GM19099 (cell line): ENCODE data around the gene ZNF490.

Source experiments
- POLR2A ChIP-seq: IDR thresholded peaks from 3 replicates; pipeline ENCODE4 v1.6.1; 2011; ENCODE audit warnings: low read depth; ENCODE audit not compliant: insufficient read length; ENCODE audit errors: extremely low read depth

ZNF490 gene

GRCh38 chr19:12574036-12574435, 36.6 kb downstream of the ZNF490 start:
- no peak for TF ChIP-seq POLR2A

GRCh38 chr19:12567951-12568350, 42.7 kb downstream of the ZNF490 start:
- no peak for TF ChIP-seq POLR2A

- TF ChIP-seq POLR2A: no peak
Observed at GRCh38 chr19:12564016-12564664, 46.5 kb downstream of the ZNF490 start.

- no peak for TF ChIP-seq POLR2A
Observed at GRCh38 chr19:12555456-12555930, 55.1 kb downstream of the ZNF490 start.

- TF ChIP-seq POLR2A: peak; percentile 96
Observed at GRCh38 chr19:12551060-12551832, 59.4 kb downstream of the ZNF490 start, which contains the start of gene ZNF564. TSS of gene ZNF564 (minus strand) at chr19:12551482. CDS start at chr19:12551332, 150 bp downstream.

- no peak for TF ChIP-seq POLR2A
Observed at GRCh38 chr19:12546903-12547302, 63.7 kb downstream of the ZNF490 start.

GRCh38 chr19:12546068-12546467, 64.5 kb downstream of the ZNF490 start:
- no peak for TF ChIP-seq POLR2A

- no peak for TF ChIP-seq POLR2A
Observed at GRCh38 chr19:12545267-12545666, 65.3 kb downstream of the ZNF490 start.

GRCh38 chr19:12544401-12544876, 66.2 kb downstream of the ZNF490 start:
- TF ChIP-seq POLR2A: no peak

GRCh38 chr19:12543855-12544254, 66.8 kb downstream of the ZNF490 start:
- TF ChIP-seq POLR2A: no peak
